Trophoblast cell (in vitro differentiated cells and primary cell): ENCODE results near the gene FRZB. TPM values are rescaled to one million over a fixed set of nuclear protein-coding genes. Genes with fewer than 3 reads are reported as not detected.

ENCODE experiments used
- DNase-seq, 2 donors: peaks; one replicate each; pipeline ENCODE4 v3.0.0-alpha.2; 2016
- H2AFZ ChIP-seq: 2 replicates; pipeline ENCODE4 v1.6.1; 2013; ENCODE audit warnings: low read length, moderate library complexity, mild to moderate bottlenecking; ENCODE audit not compliant: insufficient read depth, poor library complexity
- H2AK5ac ChIP-seq: 2 replicates; pipeline ENCODE4 v1.6.1; 2013; ENCODE audit warnings: mild to moderate bottlenecking, low read length
- H2BK120ac ChIP-seq: 2 replicates; pipeline ENCODE4 v1.6.1; 2013; ENCODE audit warnings: low read length, mild to moderate bottlenecking, moderate library complexity; ENCODE audit not compliant: insufficient read depth, poor library complexity
- H2BK12ac ChIP-seq: 2 replicates; pipeline ENCODE4 v1.6.1; 2013; ENCODE audit warnings: mild to moderate bottlenecking, low read length, moderate library complexity
- H2BK5ac ChIP-seq: 2 replicates; pipeline ENCODE4 v1.6.1; 2013; ENCODE audit warnings: low read length, low read depth, moderate library complexity, mild to moderate bottlenecking; ENCODE audit not compliant: poor library complexity
- H3K14ac ChIP-seq: 2 replicates; pipeline ENCODE4 v1.6.1; 2013; ENCODE audit warnings: mild to moderate bottlenecking, low read length
- H3K18ac ChIP-seq: 2 replicates; pipeline ENCODE4 v1.6.1; 2013; ENCODE audit warnings: mild to moderate bottlenecking, low read length
- H3K23ac ChIP-seq: 2 replicates; pipeline ENCODE4 v1.6.1; 2013; ENCODE audit warnings: low read length
- H3K27ac ChIP-seq: 2 replicates; pipeline ENCODE4 v1.5.1; 2013; ENCODE audit warnings: low read depth, mild to moderate bottlenecking, inconsistent platforms, low read length, moderate library complexity
- H3K27me3 ChIP-seq: 2 replicates; pipeline ENCODE4 v1.6.1; 2013; ENCODE audit warnings: inconsistent platforms, mild to moderate bottlenecking, low read length, moderate library complexity; ENCODE audit not compliant: insufficient read depth
- H3K36me3 ChIP-seq, 2 experiments: 1 replicate in 1 of 2; 2 replicates in 1 of 2; pipeline ENCODE4 v1.6.1; 2013; ENCODE audit warnings: low read length in 2 of 2, mild to moderate bottlenecking in 2 of 2, moderate library complexity in 1 of 2; ENCODE audit not compliant: insufficient read depth in 2 of 2, control insufficient read depth in 1 of 2
- H3K4ac ChIP-seq: 2 replicates; pipeline ENCODE4 v1.6.1; 2013; ENCODE audit warnings: low read depth, mild to moderate bottlenecking, low read length, moderate library complexity
- H3K4me1 ChIP-seq, 2 experiments: 1 replicate in 1 of 2; 2 replicates in 1 of 2; pipeline ENCODE4 v1.6.1; 2013; ENCODE audit warnings: low read length in 2 of 2, mild to moderate bottlenecking in 2 of 2, moderate library complexity in 1 of 2; ENCODE audit not compliant: insufficient read depth in 2 of 2, control insufficient read depth in 1 of 2
- H3K4me2 ChIP-seq: 2 replicates; pipeline ENCODE4 v1.6.1; 2013; ENCODE audit warnings: inconsistent platforms, mild to moderate bottlenecking, low read length, moderate library complexity
- H3K4me3 ChIP-seq: 2 replicates; pipeline ENCODE4 v1.5.1; 2013; ENCODE audit warnings: mild to moderate bottlenecking, low read depth, low read length, inconsistent platforms
- H3K79me1 ChIP-seq: one replicate; pipeline ENCODE4 v1.6.1; 2013; ENCODE audit warnings: low read length
- H3K79me2 ChIP-seq: 2 replicates; pipeline ENCODE4 v1.6.1; 2013; ENCODE audit warnings: low read length, mild to moderate bottlenecking; ENCODE audit not compliant: control insufficient read depth, insufficient read depth, poor library complexity
- H3K9ac ChIP-seq: 2 replicates; pipeline ENCODE4 v1.6.1; 2013; ENCODE audit warnings: mild to moderate bottlenecking, low read length
- H3K9me3 ChIP-seq: 2 replicates; pipeline ENCODE4 v1.6.1; 2013; ENCODE audit warnings: low read depth, mild to moderate bottlenecking, control low read depth, inconsistent platforms, low read length; ENCODE audit not compliant: insufficient read depth
- H4K12ac ChIP-seq: 2 replicates; pipeline ENCODE4 v1.6.1; 2013; ENCODE audit warnings: low read depth, mild to moderate bottlenecking, low read length, moderate library complexity
- H4K8ac ChIP-seq: 2 replicates; pipeline ENCODE4 v1.6.1; 2013; ENCODE audit warnings: low read depth, mild to moderate bottlenecking, low read length, moderate library complexity
- H4K91ac ChIP-seq: one replicate; pipeline ENCODE4 v1.6.1; 2013; ENCODE audit warnings: low read depth, mild to moderate bottlenecking, low read length, moderate library complexity
- WGBS: extraction: QIAGEN DNeasy Blood & Tissue Kit; methylation state at CpG from one replicate; pipeline ENCODE4 v1.1.7; 2013; ENCODE audit warnings: missing lambda C conversion rate; ENCODE audit not compliant: insufficient read length, insufficient coverage; ENCODE audit errors: extremely low coverage; 5-methylcytosine and 5-hydroxymethylcytosine counted together
- polyA plus RNA-seq: library from polyadenylated mRNA; stranded (reverse); fragments of 200-250 nt; gene quantifications from 2 replicates; pipeline ENCODE4 v1.2.3, GENCODE V29; 2013

Gene FRZB, protein sequence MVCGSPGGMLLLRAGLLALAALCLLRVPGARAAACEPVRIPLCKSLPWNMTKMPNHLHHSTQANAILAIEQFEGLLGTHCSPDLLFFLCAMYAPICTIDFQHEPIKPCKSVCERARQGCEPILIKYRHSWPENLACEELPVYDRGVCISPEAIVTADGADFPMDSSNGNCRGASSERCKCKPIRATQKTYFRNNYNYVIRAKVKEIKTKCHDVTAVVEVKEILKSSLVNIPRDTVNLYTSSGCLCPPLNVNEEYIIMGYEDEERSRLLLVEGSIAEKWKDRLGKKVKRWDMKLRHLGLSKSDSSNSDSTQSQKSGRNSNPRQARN
- polyA plus RNA-seq, result 0.25 and 0.36 TPM in 2 replicates

DNA sequence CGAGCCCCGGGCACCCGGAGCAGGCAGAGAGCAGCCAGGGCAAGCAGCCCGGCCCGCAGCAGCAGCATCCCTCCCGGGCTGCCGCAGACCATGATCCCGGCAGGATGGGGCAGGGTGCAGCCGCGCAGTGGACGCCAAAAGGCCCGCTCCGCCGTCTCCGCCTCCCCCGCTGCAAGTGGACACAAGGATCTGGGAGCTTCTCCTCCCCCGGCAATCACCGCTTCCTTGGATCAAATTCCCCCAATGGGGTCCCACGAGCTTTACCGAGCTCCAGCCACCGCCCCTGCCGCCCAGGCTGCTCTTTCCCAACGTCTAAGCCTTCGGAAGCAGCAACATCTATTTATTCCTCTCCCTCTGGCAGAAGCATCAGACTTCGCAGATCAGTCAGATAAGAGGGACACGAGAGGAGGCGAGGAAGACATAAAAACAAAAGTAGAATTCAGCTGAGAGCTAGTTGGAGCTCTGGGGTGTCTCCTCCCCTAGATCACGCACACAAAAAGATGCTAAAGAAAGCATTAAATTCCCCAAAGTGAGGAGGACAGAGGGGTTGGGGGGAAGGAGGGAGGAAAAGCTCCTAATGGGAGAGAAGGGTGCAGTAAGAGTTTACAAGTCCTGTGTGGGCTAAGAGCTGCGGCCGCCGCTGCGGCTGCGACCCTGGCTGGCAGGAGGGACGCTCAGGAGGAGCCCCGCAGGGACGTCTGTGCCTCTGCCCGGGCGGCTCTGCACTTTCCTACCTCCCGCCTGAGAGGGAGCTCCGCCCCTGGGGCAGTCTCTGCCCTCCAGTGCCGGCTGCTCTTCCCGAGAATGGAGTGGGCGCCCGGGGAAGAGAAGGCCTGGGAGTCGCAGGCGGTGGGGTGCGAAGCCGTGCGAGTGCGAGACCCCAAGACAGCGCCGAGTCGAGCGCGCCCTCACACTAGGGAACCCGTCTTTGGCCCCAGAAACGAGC lies at the start of gene FRZB:
Gene FRZB (minus strand): TSS at position 177 of the 946 bp plus-strand sequence. CDS start 85 bp downstream, at position 92.
- H3K79me1 ChIP-seq, result peaks cover 3% of the 10 kb centered on the region
- no peaks in the 10 kb centered on the region for H3K9me3 ChIP-seq
- H3K4me2 ChIP-seq, result peak within 1 kb of the TSS; percentile 95
- DNase-seq, result peak in 1 of 2 donors; percentile 9
- H3K14ac ChIP-seq, result peak within 1 kb of the TSS; percentile 35
- peaks cover 17% of the 10 kb centered on the region for H3K27me3 ChIP-seq
- peak within 1 kb of the TSS; percentile 48 for H2AFZ ChIP-seq
- H3K4me1 ChIP-seq, result peaks cover 13 to 17% of the 10 kb centered on the region in 2 experiments
- H2BK5ac ChIP-seq, result no peak within 1 kb of the TSS
- H2BK120ac ChIP-seq, result no peak within 1 kb of the TSS
- H4K91ac ChIP-seq, result peak within 1 kb of the TSS; percentile 8
- H2BK12ac ChIP-seq, result peak within 1 kb of the TSS; percentile 27
- no peak within 1 kb of the TSS for H2AK5ac ChIP-seq
- no peak within 1 kb of the TSS for H3K23ac ChIP-seq
- H3K27ac ChIP-seq, result no peak within 1 kb of the TSS
- H3K4me3 ChIP-seq, result peak within 1 kb of the TSS; percentile 47
- no peak within 1 kb of the TSS for H3K4ac ChIP-seq
- H3K9ac ChIP-seq, result peak within 1 kb of the TSS; percentile 36
- H4K12ac ChIP-seq, result no peak within 1 kb of the TSS
- no peak within 1 kb of the TSS for H3K18ac ChIP-seq
- no peaks in the 10 kb centered on the region for H3K79me2 ChIP-seq
- H4K8ac ChIP-seq, result peak within 1 kb of the TSS; percentile 49
- WGBS, result no CpG with 5 or more reads among the region's 57 CpGs
- no peaks in the 10 kb centered on the region for H3K36me3 ChIP-seq

DNA sequence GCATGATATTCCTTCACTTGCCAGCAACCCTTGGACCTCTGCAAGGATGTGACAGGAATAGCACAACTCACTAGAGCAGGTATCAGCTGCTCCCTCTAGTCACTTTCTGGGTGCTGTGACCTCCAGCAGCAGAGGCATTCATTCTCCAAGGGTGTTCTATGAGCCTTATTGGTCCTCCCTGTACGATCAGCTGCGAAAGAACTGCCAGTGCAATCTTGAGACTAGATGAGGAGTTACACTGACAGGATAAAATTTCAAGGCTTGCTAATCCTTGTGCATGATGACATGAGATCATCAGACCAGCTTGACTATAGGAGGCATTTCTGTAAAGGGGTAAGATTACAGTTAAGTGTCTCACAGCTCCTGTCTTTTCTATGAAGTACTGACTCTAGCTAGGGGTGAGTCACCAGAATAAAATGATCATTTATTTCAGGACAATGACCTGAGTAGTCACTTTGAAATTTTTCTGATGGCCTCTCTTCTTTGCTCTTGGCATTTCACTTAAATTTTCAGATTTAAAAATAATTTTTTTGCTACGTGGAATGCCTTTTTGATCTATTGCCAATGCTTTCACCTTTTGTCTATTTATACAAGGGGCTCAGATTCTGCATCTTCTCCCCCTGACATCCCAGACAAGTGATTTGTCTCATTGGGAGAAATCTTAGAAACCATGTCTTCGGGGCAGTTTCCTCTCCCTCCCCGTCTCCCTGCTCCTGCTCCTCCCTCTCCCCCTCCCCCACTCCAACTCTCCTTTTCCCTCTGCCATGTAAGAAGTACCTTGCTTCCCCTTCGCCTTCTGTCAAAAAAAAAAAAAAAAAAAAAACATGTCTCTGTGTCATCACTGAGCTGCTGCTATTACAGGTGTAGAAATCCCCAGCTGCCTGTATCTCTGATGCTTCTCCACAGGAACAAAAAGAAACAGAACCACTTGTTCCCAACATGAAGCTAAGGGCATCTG lies 49.2 kb upstream of the FRZB start:
- Histone ChIP-seq H3K79me2 (no peaks in the 10 kb centered on the region), H2AK5ac (no peak overlapping the region), H4K12ac (no peak overlapping the region), H3K27ac (no peak overlapping the region), H3K18ac (no peak overlapping the region), H2AFZ (no peak overlapping the region), H3K4me2 (no peak overlapping the region), H4K8ac (no peak overlapping the region), H3K9ac (no peak overlapping the region), H3K14ac (no peak overlapping the region), H2BK12ac (no peak overlapping the region), H3K27me3 (no peaks in the 10 kb centered on the region), H4K91ac (no peak overlapping the region), H3K23ac (no peak overlapping the region), H2BK5ac (no peak overlapping the region), H3K9me3 (no peaks in the 10 kb centered on the region), H3K4ac (no peak overlapping the region), H3K79me1 (no peaks in the 10 kb centered on the region), H3K36me3 (peaks cover 4 to 16% of the 10 kb centered on the region in 2 experiments), H3K4me1 (peaks cover 4 to 6% of the 10 kb centered on the region in 2 experiments), H3K4me3 (no peak overlapping the region), H2BK120ac (no peak overlapping the region)
- DNase-seq, result peak in 1 of 2 donors; percentile 55
- WGBS, result no CpG with 5 or more reads among the region's 6 CpGs

DNA sequence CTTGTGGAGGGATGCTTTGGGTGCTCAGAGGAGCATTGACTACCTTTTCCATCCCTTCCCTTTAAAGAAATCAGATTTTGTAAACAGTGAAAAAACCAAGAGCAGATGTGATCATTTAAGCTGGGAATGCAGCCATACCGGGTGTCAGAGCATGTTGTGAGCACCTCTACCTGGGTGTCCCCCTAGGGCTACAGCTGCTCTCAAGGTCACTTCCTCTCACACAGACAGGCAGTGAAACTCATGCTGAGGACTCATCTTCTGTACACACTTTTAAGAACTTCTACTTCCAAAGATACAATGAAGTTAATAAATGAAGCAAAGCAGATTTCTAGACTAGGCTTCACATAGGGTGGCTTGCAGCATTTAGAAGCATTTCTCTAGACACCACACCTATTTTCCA lies 48.4 kb upstream of the FRZB start:
- no peaks in the 10 kb centered on the region for H3K79me2 ChIP-seq
- no peak overlapping the region for H2AFZ ChIP-seq
- H3K4me2 ChIP-seq, result no peak overlapping the region
- no peak overlapping the region for H2AK5ac ChIP-seq
- peaks cover 4 to 6% of the 10 kb centered on the region in 2 experiments for H3K4me1 ChIP-seq
- no peak overlapping the region for H3K18ac ChIP-seq
- no peak overlapping the region for H4K8ac ChIP-seq
- H3K23ac ChIP-seq, result no peak overlapping the region
- no peak for DNase-seq
- no peak overlapping the region for H3K27ac ChIP-seq
- H2BK5ac ChIP-seq, result no peak overlapping the region
- WGBS, result no CpG with 5 or more reads among the region's 1 CpG
- no peaks in the 10 kb centered on the region for H3K27me3 ChIP-seq
- H3K4ac ChIP-seq, result no peak overlapping the region
- H4K91ac ChIP-seq, result no peak overlapping the region
- no peaks in the 10 kb centered on the region for H3K79me1 ChIP-seq
- peaks cover 3 to 16% of the 10 kb centered on the region in 2 experiments for H3K36me3 ChIP-seq
- no peak overlapping the region for H3K9ac ChIP-seq
- H2BK12ac ChIP-seq, result no peak overlapping the region
- no peak overlapping the region for H4K12ac ChIP-seq
- H2BK120ac ChIP-seq, result no peak overlapping the region
- H3K14ac ChIP-seq, result no peak overlapping the region
- no peaks in the 10 kb centered on the region for H3K9me3 ChIP-seq
- H3K4me3 ChIP-seq, result no peak overlapping the region

DNA sequence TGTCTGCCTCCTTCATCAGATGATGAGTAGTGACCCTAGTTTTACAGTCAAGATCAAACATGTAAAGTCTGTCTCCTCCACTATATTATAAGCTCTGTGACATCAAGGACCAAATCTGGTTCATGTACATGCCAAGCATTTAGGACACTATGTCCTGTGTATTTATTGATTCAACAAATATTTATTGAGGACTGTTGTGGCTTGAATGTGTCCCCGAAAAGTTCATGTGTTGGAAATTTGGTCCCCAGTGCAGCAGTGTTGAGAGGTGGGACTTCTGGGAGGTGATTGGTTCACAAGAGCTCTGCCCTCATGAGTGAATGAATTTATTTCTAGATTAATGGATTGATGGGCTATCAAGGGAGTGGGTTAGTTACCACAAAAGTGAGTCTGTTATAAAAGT lies 46.6 kb upstream of the FRZB start:
- no peak overlapping the region for H2AFZ ChIP-seq
- no peaks in the 10 kb centered on the region for H3K27me3 ChIP-seq
- no peak overlapping the region for H2BK5ac ChIP-seq
- H3K23ac ChIP-seq, result no peak overlapping the region
- no peak overlapping the region for H4K91ac ChIP-seq
- H3K14ac ChIP-seq, result no peak overlapping the region
- DNase-seq, result no peak
- peaks cover 3 to 18% of the 10 kb centered on the region in 2 experiments for H3K36me3 ChIP-seq
- no peak overlapping the region for H4K8ac ChIP-seq
- no peaks in the 10 kb centered on the region for H3K79me2 ChIP-seq
- H3K79me1 ChIP-seq, result no peaks in the 10 kb centered on the region
- no peak overlapping the region for H3K9ac ChIP-seq
- H3K4me2 ChIP-seq, result no peak overlapping the region
- no CpG with 5 or more reads among the region's 1 CpG for WGBS
- no peak overlapping the region for H2BK12ac ChIP-seq
- no peak overlapping the region for H3K18ac ChIP-seq
- H4K12ac ChIP-seq, result no peak overlapping the region
- H3K4ac ChIP-seq, result no peak overlapping the region
- peaks cover 4 to 6% of the 10 kb centered on the region in 2 experiments for H3K4me1 ChIP-seq
- H2BK120ac ChIP-seq, result no peak overlapping the region
- no peak overlapping the region for H2AK5ac ChIP-seq
- H3K4me3 ChIP-seq, result no peak overlapping the region
- H3K27ac ChIP-seq, result no peak overlapping the region
- no peaks in the 10 kb centered on the region for H3K9me3 ChIP-seq
